Fibroblast of villous mesenchyme (primary cell): ENCODE data around the gene PIGK. TPM values are rescaled to one million over a fixed set of nuclear protein-coding genes. Genes with fewer than 3 reads are reported as not detected.

Source experiments
- DNase-seq: peaks from one replicate; pipeline ENCODE4 v3.0.0-alpha.2; 2010; ENCODE audit warnings: low read depth
- H3K4me3 ChIP-seq: 2 replicates; pipeline ENCODE4 v1.5.1; 2011; ENCODE audit warnings: low read depth, mild to moderate bottlenecking, low read length
- total RNA-seq: library from RNA; depleted of rRNA; stranded (reverse); fragments of >200 nt; gene quantifications from 2 replicates; pipeline ENCODE4 v1.2.3, GENCODE V29; 2012
- TF ChIP-seq, protein P1 (sequence below): IDR thresholded peaks from 2 replicates; pipeline ENCODE4 v1.5.1; 2012; ENCODE audit warnings: low read depth, mild to moderate bottlenecking, low read length; ENCODE audit not compliant: insufficient read depth

Gene PIGK
- total RNA-seq, 1 donor, result 32.8 TPM

DNA sequence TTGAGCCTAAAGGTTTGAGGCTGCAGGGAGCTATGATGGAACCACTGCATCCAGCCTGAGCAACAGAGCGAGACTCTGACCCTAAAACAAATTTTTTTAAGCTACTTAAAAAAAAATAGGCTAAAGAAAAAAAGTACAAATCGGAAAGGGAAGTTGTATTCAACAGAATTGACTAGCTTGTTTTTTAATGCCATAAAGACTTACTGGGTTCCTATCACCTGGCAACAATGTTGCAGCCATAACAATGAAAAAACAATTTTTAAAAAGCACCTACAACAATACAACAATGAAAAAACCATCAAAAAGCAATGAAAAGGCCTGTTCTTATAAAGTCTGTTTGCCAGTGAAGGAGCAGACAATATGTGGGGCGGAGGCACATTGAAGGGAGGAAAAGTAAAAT lies 20.1 kb upstream of the PIGK start:
- TF ChIP-seq, protein P1, sequence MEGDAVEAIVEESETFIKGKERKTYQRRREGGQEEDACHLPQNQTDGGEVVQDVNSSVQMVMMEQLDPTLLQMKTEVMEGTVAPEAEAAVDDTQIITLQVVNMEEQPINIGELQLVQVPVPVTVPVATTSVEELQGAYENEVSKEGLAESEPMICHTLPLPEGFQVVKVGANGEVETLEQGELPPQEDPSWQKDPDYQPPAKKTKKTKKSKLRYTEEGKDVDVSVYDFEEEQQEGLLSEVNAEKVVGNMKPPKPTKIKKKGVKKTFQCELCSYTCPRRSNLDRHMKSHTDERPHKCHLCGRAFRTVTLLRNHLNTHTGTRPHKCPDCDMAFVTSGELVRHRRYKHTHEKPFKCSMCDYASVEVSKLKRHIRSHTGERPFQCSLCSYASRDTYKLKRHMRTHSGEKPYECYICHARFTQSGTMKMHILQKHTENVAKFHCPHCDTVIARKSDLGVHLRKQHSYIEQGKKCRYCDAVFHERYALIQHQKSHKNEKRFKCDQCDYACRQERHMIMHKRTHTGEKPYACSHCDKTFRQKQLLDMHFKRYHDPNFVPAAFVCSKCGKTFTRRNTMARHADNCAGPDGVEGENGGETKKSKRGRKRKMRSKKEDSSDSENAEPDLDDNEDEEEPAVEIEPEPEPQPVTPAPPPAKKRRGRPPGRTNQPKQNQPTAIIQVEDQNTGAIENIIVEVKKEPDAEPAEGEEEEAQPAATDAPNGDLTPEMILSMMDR, result no peak
- no peak for DNase-seq
- no peak overlapping the region for H3K4me3 ChIP-seq

GRCh38 chr1:77238462-77238861 lies 19.2 kb upstream of the PIGK start:
- no peak overlapping the region for H3K4me3 ChIP-seq
- DNase-seq, result no peak
- TF ChIP-seq, protein P1, result no peak

DNA sequence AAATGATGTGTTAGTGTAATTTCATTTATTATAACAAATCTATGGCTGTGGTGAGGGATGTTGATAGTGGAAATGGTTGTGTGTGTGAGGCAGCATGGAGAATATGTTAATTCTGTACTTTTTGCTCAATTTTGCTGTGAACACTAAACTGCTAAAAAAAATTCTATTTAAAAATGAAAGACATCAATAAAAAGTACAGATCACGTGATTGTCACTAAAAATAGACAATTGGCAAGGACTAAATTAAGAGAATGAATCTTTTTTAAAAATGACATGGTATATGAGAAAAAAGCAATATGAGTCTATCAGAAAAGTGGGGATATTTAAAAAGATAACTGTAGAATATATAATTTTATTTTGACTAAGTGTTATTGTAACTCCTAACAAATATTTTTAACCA lies 15.7 kb upstream of the PIGK start:
- TF ChIP-seq, protein P1, result no peak
- no peak for DNase-seq
- H3K4me3 ChIP-seq, result no peak overlapping the region

GRCh38 chr1:77234096-77234495 lies 14.9 kb upstream of the PIGK start:
- no peak overlapping the region for H3K4me3 ChIP-seq
- TF ChIP-seq, protein P1, result no peak

GRCh38 chr1:77232829-77233228 lies 13.6 kb upstream of the PIGK start:
- no peak for DNase-seq
- no peak overlapping the region for H3K4me3 ChIP-seq
- TF ChIP-seq, protein P1, result no peak

More at GRCh38 chr1:77234096-77234495, 14.9 kb upstream of the PIGK start:
- no peak for DNase-seq

DNA sequence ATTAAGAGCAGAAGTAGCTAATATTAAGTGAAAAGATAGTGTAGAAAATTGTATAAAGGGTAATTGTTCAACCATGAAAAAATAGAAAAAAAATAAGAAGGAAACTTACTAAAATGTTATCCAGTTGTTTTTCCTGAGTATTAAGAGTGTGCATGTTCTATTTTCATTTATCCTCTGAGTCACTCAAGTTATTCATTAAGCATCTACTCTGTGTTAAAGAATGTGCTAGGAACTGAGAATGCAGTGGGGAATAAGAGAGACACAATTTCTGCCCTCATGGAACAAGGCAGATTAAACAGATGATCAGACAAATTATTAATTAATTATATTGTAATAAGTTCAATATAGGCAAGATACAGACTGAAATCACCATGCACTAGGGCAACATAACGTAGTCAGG lies 10.8 kb upstream of the PIGK start:
- TF ChIP-seq, protein P1, result no peak
- DNase-seq, result no peak

GRCh38 chr1:77228836-77229235 lies 9.6 kb upstream of the PIGK start:
- TF ChIP-seq, protein P1, result no peak
- H3K4me3 ChIP-seq, result no peak overlapping the region
- DNase-seq, result no peak

More for the DNA sequence above, 10.8 kb upstream of the PIGK start:
- H3K4me3 ChIP-seq, result no peak overlapping the region
